ENCODE measurements around the gene IQCE. TPM values are rescaled to one million over a fixed set of nuclear protein-coding genes. Genes with fewer than 3 reads are reported as not detected.

IQCE gene
- total RNA-seq, 1 experiment from 2014 or later, result 21.4 TPM

GRCh38 chr7:2655870-2656614 lies 97.3 kb downstream of the IQCE start:
- POLR2A ChIA-PET, result no interaction called here
- CTCF ChIA-PET, result no interaction called here

GRCh38 chr7:2657208-2657607 lies 98.4 kb downstream of the IQCE start:
- H3K27ac ChIP-seq (ENCODE audit: low read depth, low read length), result no peak overlapping the region
- intact Hi-C loops (cut with micrococcal nuclease), result no loop called here
- no peaks in the 10 kb centered on the region for H4K20me1 ChIP-seq (ENCODE audit: insufficient read depth)
- DNase-seq (ENCODE audit: low read depth, low spot score) (no peak), ATAC-seq (no peak)
- ChIA-PET CTCF (no interaction called here), POLR2A (no interaction called here), RAD21 (ENCODE audit: low non-redundant PET in 1 of 2, low total read pairs in 2 of 2, uncharacterized antibody in 2 of 2, unreplicated experiment in 2 of 2) (no interaction called here)
- no peaks in the 10 kb centered on the region for H3K9me2 ChIP-seq (ENCODE audit: insufficient read depth)
- H2AFZ ChIP-seq (ENCODE audit: low read depth, low read length, poor library complexity, severe bottlenecking), result no peak overlapping the region
- no peak for TF ChIP-seq CTCF (IDR thresholded peaks at IDR 0.05 in 2 of 3, conservative IDR thresholded peaks at IDR 0.05 in 1 of 3; ENCODE audit: borderline replicate concordance in 1 of 3, insufficient read depth in 1 of 3, low read depth in 2 of 3, low read length in 2 of 3)
- no peak for TF ChIP-seq EZH2phosphoT487 (IDR thresholded peaks at IDR 0.05; ENCODE audit: borderline replicate concordance)
- H3K4me1 ChIP-seq (ENCODE audit: control insufficient read depth in 1 of 2, insufficient read depth in 2 of 2, low read length in 2 of 2), result no peaks in the 10 kb centered on the region
- no peaks in the 10 kb centered on the region for H3K9me3 ChIP-seq (ENCODE audit: control insufficient read depth in 1 of 2, insufficient read depth in 1 of 2, low read depth in 1 of 2, low read length in 2 of 2)
- no TSS peak for BruUV-seq (replicated peaks)
- no peaks in the 10 kb centered on the region for H3K79me2 ChIP-seq (ENCODE audit: insufficient read depth, low read length)
- no peaks in the 10 kb centered on the region for H3K27me3 ChIP-seq (ENCODE audit: insufficient read depth, low read length)
- no peak overlapping the region for H3K4me2 ChIP-seq (ENCODE audit: low read length)
- H3K36me3 ChIP-seq (ENCODE audit: control insufficient read depth in 1 of 2, insufficient read depth in 2 of 2, low read length in 2 of 2), result no peaks in the 10 kb centered on the region; a peak in 1 of 4 replicates
- no peak overlapping the region for H3K9ac ChIP-seq (ENCODE audit: low read length)
- no peak overlapping the region for H3K4me3 ChIP-seq (replicated peaks in 1 of 2; ENCODE audit: low read depth in 1 of 2, low read length in 2 of 2)

More at GRCh38 chr7:2655870-2656614, 97.3 kb downstream of the IQCE start:
- no peaks in the 10 kb centered on the region for H3K9me2 ChIP-seq (ENCODE audit: insufficient read depth)
- no peaks in the 10 kb centered on the region; a peak in 2 of 4 replicates for H3K36me3 ChIP-seq (ENCODE audit: control insufficient read depth in 1 of 2, insufficient read depth in 2 of 2, low read length in 2 of 2)
- no peak overlapping the region for H3K4me3 ChIP-seq (replicated peaks in 1 of 2; ENCODE audit: low read depth in 1 of 2, low read length in 2 of 2)
- no peaks in the 10 kb centered on the region for H3K9me3 ChIP-seq (ENCODE audit: control insufficient read depth in 1 of 2, insufficient read depth in 1 of 2, low read depth in 1 of 2, low read length in 2 of 2)
- H3K4me1 ChIP-seq (ENCODE audit: control insufficient read depth in 1 of 2, insufficient read depth in 2 of 2, low read length in 2 of 2), result no peaks in the 10 kb centered on the region
- RAD21 ChIA-PET (ENCODE audit: low non-redundant PET in 1 of 2, low total read pairs in 2 of 2, uncharacterized antibody in 2 of 2, unreplicated experiment in 2 of 2), result no interaction called here
- H3K27me3 ChIP-seq (ENCODE audit: insufficient read depth, low read length), result no peaks in the 10 kb centered on the region
- no peak for TF ChIP-seq SRF (IDR thresholded peaks at IDR 0.05; ENCODE audit: low read depth)
- TF ChIP-seq EZH2 (IDR thresholded peaks at IDR 0.05), result no peak
- TF ChIP-seq JUND (IDR thresholded peaks at IDR 0.05), result no peak
- no peak overlapping the region for H3K27ac ChIP-seq (ENCODE audit: low read depth, low read length)
- DNase-seq (ENCODE audit: low read depth, low spot score) (no peak), ATAC-seq (no peak)
- H4K20me1 ChIP-seq (ENCODE audit: insufficient read depth), result no peaks in the 10 kb centered on the region
- H3K9ac ChIP-seq (ENCODE audit: low read length), result no peak overlapping the region
- H3K4me2 ChIP-seq (ENCODE audit: low read length), result no peak overlapping the region
- intact Hi-C loops (cut with micrococcal nuclease), result no loop called here
- H2AFZ ChIP-seq (ENCODE audit: low read depth, low read length, poor library complexity, severe bottlenecking), result no peak overlapping the region
- no peaks in the 10 kb centered on the region for H3K79me2 ChIP-seq (ENCODE audit: insufficient read depth, low read length)
- no TSS peak for BruUV-seq (replicated peaks)
